Right lobe of liver (tissue), 6 donors: ENCODE data around the gene NUF2. TPM values are rescaled to one million over a fixed set of nuclear protein-coding genes. Genes with fewer than 3 reads are reported as not detected.
"Not testable (repeated sequence)": the region's sequence is repeated elsewhere in the genome, so short reads cannot be mapped to it uniquely, and the experiment has no call there.

Experiments used
- ATAC-seq, 4 donors: fragments of 200-7000 bp; cut with Tn5 transposase; one replicate each; pipeline ENCODE4 v1.9.1; 2020; ENCODE audit warnings: mild to moderate bottlenecking in 4 of 4, moderate library complexity in 4 of 4
- DNase-seq, 3 donors: peaks; one replicate each; pipeline ENCODE4 v3.0.0-alpha.2; 2020
- H3K27ac ChIP-seq, 3 donors: fragments of 200-600 bp; one replicate each; pipeline ENCODE4 v1.8.0; 2022
- H3K27me3 ChIP-seq, 2 donors: fragments of 200-600 bp; one replicate each; pipeline ENCODE4 v1.8.0; 2022
- H3K36me3 ChIP-seq, 4 donors: fragments of 200-600 bp; sonication (generic) in 1 of 4; one replicate each; pipeline versions ENCODE4 v1.5.1 to v1.8.0; 2017 to 2022; ENCODE audit warnings: control low read depth in 1 of 4
- H3K4me1 ChIP-seq, 4 donors: fragments of 200-600 bp; sonication (generic) in 1 of 4; one replicate each; pipeline versions ENCODE4 v1.5.1 to v1.8.0; 2017 to 2022; ENCODE audit warnings: control low read depth in 1 of 4
- H3K4me3 ChIP-seq, 3 donors: fragments of 200-600 bp; one replicate each; pipeline ENCODE4 v1.8.0; 2022
- H3K9me3 ChIP-seq, 4 donors: fragments of 200-600 bp; sonication (generic) in 1 of 4; one replicate each; pipeline versions ENCODE4 v1.5.1 to v1.8.0; 2017 to 2022; ENCODE audit warnings: control low read depth in 1 of 4
- POLR2A ChIP-seq: fragments of 450-650 bp; IDR thresholded peaks from one replicate; pipeline ENCODE4 v1.6.1; 2017; ENCODE audit warnings: antibody characterized with exemption, mild to moderate bottlenecking
- WGBS: methylation state at CpG from one replicate; pipeline ENCODE4 v1.1.6; 2018; ENCODE audit warnings: low coverage, low lambda C conversion rate; ENCODE audit not compliant: insufficient coverage; ENCODE audit errors: missing lambda C conversion rate; 5-methylcytosine and 5-hydroxymethylcytosine counted together
- intact Hi-C, 2 donors: fragments of 100-400 bp; cut with DNase I; formaldehyde crosslinking; loops; one replicate each; pipeline versions ENCODE4 v1.11.2 to v1.14.1; 2022
- total RNA-seq, 6 experiments: library from RNA; depleted of rRNA in 2 of 6; stranded (reverse); fragments of >200 nt in 2 of 6; fragmentation: NEBNext Ultra II Directional in 3 of 6; extraction: Animal tissue kit (Norgen Biotek cat#: 25700) in 3 of 6; gene quantifications; one replicate each; pipeline versions ENCODE4 v1.1.0 to v1.2.4, GENCODE V29; 2016 to 2023
- TF ChIP-seq, protein P1 (sequence below), 4 donors: fragments of 200-600 bp in 3 of 4; fragments of 450-650 bp in 1 of 4; IDR thresholded peaks; one replicate each; pipeline versions ENCODE4 v1.5.1 to v1.8.0; 2016 to 2022; ENCODE audit warnings: antibody characterized with exemption in 4 of 4, mild to moderate bottlenecking in 2 of 4
- donor health status: DM: no; HTN: yes; CAD: no.
- donor health status: DM: no; HTN: no; CAD: no.
- donor health status: DM: no; HTN: no; CAD: no.
- donor health status: DM: no; HTN: yes; CAD: no.
- donor health status: DM: no; HTN: yes; CAD: no.

The NUF2 gene
- total RNA-seq, 6 experiments from 2014 or later: 0.26 to 1.3 (median 0.98) TPM; not detected in 1

DNA sequence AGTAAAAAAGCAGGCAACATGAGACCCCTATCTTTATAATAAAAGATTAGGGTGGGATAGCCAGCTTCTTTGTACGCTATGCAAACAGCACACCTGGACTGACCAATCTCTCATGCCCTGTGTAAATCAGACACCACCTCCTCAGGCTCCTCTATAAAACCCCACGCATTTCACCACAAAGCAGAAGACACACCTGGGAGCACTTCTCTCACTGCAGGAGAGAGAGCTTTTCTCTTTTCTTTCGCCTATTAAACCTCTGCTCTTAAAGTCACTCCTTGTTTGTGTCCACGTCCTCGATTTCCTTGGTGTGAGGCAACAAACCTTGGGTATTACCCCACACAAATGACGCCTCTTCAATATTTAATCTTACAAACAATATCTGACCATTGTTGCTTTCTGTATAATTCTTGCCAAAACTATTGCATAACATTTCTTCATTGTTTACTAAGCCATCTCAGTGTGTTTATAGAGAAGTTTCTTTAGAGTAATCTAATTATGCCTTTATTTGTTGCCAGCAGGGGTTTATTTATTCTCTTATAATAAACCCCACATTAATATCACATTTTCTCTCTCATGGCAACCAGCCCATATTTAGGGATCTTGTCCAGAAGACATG lies 31.6 kb upstream of the NUF2 start:
- Histone ChIP-seq H3K4me1 (peaks cover 0 to 18% (median 5%) of the 10 kb centered on the region in 4 donors), H3K9me3 (no peaks in the 10 kb centered on the region), H3K36me3 (no peaks in the 10 kb centered on the region), H3K27ac (no peak overlapping the region), H3K4me3 (no peak overlapping the region), H3K27me3 (no peaks in the 10 kb centered on the region)
- peak in 1 of 3 donors; percentile 52 for DNase-seq
- 44% methylated on average over 6 of the region's 6 CpGs for WGBS
- ATAC-seq: peak; percentile 72 to 91 (median 82)
- no peak for TF ChIP-seq POLR2A
- TF ChIP-seq, protein P1, sequence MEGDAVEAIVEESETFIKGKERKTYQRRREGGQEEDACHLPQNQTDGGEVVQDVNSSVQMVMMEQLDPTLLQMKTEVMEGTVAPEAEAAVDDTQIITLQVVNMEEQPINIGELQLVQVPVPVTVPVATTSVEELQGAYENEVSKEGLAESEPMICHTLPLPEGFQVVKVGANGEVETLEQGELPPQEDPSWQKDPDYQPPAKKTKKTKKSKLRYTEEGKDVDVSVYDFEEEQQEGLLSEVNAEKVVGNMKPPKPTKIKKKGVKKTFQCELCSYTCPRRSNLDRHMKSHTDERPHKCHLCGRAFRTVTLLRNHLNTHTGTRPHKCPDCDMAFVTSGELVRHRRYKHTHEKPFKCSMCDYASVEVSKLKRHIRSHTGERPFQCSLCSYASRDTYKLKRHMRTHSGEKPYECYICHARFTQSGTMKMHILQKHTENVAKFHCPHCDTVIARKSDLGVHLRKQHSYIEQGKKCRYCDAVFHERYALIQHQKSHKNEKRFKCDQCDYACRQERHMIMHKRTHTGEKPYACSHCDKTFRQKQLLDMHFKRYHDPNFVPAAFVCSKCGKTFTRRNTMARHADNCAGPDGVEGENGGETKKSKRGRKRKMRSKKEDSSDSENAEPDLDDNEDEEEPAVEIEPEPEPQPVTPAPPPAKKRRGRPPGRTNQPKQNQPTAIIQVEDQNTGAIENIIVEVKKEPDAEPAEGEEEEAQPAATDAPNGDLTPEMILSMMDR (IDR thresholded peaks at IDR 0.05): no peak
- intact Hi-C loops: no loop called here

DNA sequence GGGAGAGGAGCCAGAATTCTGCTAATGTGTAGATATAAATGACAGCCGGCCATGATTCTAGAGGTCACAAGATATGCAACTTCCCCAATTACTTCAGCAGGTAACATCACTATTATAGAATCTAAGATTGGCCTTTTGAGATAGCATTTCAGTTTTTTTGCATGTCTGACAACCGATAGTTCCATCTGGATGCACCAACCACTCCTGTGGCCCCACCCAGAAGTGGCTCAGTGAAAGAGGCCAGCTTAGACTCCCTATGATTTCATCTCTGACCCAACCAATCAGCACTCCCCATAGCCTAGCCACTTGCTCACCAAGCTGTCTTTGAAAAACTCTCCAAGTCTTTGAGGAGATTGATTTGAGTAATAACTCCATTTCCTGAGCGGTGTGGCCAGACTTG lies 30.3 kb upstream of the NUF2 start:
- Histone ChIP-seq H3K27me3 (no peaks in the 10 kb centered on the region), H3K36me3 (no peaks in the 10 kb centered on the region), H3K9me3 (no peaks in the 10 kb centered on the region), H3K27ac (no peak overlapping the region), H3K4me3 (no peak overlapping the region), H3K4me1 (peaks cover 0 to 27% (median 5%) of the 10 kb centered on the region in 4 donors)
- WGBS: 86% methylated on average over 2 of the region's 3 CpGs
- TF ChIP-seq, protein P1 (IDR thresholded peaks at IDR 0.05): no peak
- no peak for TF ChIP-seq POLR2A
- DNase-seq (no peak), ATAC-seq (no peak)
- intact Hi-C loops: no loop called here

DNA sequence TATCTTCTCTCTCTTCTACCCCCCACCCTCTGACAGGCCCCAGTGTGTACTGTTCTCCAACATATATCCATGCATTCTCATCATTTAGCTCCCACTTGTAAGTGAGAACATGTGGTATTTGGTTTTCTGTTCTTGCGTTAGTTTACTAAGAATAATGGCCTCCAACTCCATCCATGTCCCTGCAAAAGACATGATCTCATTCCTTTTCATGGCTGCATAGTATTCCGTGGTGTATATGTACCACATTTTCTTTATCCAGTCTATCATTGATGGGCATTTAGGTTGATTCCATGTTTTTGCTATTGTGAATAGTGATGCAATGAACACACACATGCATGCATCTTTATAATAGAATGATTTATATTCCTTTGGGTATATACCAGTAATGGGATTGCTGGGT lies 29.6 kb upstream of the NUF2 start:
- H3K36me3 ChIP-seq, H3K27ac ChIP-seq, ATAC-seq, H3K9me3 ChIP-seq, intact Hi-C loops, H3K27me3 ChIP-seq, H3K4me3 ChIP-seq, DNase-seq: not testable (repeated sequence)
- WGBS: 89% methylated on average over 2 of the region's 2 CpGs
- peaks cover 0 to 33% (median 7%) of the 10 kb centered on the region in 4 donors for H3K4me1 ChIP-seq

GRCh38 chr1:163293497-163293896 lies 28.3 kb upstream of the NUF2 start:
- H3K4me3 ChIP-seq, DNase-seq, intact Hi-C loops, H3K27me3 ChIP-seq, H3K9me3 ChIP-seq, H3K36me3 ChIP-seq: not testable (repeated sequence)
- H3K4me1 ChIP-seq: peaks cover 0 to 33% (median 7%) of the 10 kb centered on the region in 4 donors
- H3K27ac ChIP-seq: peak overlapping the region in 1 of 3 donors; percentile 58
- peak in 3 of 4 donors; percentile 8 to 45 (median 14) for ATAC-seq
- 25% methylated on average over 1 of the region's 1 CpG for WGBS

DNA sequence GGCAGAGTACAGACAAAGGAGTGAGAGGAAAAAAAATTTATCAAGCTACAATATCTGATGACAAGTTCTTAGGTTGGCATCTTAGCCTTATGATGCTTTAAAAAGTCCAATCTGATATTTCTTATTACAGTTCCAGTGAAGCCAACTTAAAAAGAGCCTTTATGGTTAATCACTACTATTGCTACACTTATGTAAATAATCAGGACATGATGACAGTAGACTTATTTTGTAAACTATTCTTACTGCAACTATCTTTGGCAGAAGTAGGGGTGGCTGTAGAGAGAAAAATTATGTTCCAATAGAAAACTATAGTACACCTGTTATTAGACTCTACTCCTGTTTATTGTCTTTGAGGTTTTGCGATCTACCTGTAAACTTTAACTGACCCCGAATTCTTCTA lies 25.8 kb upstream of the NUF2 start:
- TF ChIP-seq POLR2A: no peak
- TF ChIP-seq, protein P1 (IDR thresholded peaks at IDR 0.05): no peak
- Histone ChIP-seq H3K4me1 (peaks cover 0 to 28% (median 2%) of the 10 kb centered on the region in 4 donors), H3K9me3 (no peaks in the 10 kb centered on the region), H3K36me3 (no peaks in the 10 kb centered on the region), H3K27ac (no peak overlapping the region), H3K27me3 (no peaks in the 10 kb centered on the region), H3K4me3 (no peak overlapping the region)
- WGBS: 61% methylated on average over 2 of the region's 2 CpGs
- intact Hi-C loops: no loop called here
- peak; percentile 28 to 78 (median 60) for ATAC-seq
- no peak for DNase-seq
